Ectodermal cell (in vitro differentiated cells): ENCODE data around the gene NTPCR.

ENCODE experiments used
- H3K27ac ChIP-seq: 2 replicates; pipeline ENCODE4 v1.7.0; 2013; ENCODE audit warnings: mild to moderate bottlenecking, low read depth, low read length; ENCODE audit not compliant: insufficient read depth, poor library complexity, severe bottlenecking
- H3K27me3 ChIP-seq: 2 replicates; pipeline ENCODE4 v1.7.0; 2013; ENCODE audit warnings: mild to moderate bottlenecking, low read length; ENCODE audit not compliant: insufficient read depth, control insufficient read depth, poor library complexity, severe bottlenecking
- H3K36me3 ChIP-seq: one replicate; pipeline ENCODE4 v1.7.0; 2013; ENCODE audit warnings: low read length; ENCODE audit not compliant: control insufficient read depth, insufficient read depth
- H3K4me1 ChIP-seq: one replicate; pipeline ENCODE4 v1.7.0; 2013; ENCODE audit warnings: low read length; ENCODE audit not compliant: control insufficient read depth, insufficient read depth
- H3K4me3 ChIP-seq: 2 replicates; pipeline ENCODE4 v1.7.0; 2013; ENCODE audit warnings: low read depth, low read length, control low read depth; ENCODE audit not compliant: insufficient read depth
- H3K9me3 ChIP-seq: 2 replicates; pipeline ENCODE4 v1.7.0; 2013; ENCODE audit warnings: mild to moderate bottlenecking, low read length, moderate library complexity; ENCODE audit not compliant: control insufficient read depth
- WGBS, 2 experiments: methylation state at CpG; one replicate each; pipeline ENCODE4 v1.1.7; 2013; ENCODE audit warnings: missing lambda C conversion rate in 2 of 2; 5-methylcytosine and 5-hydroxymethylcytosine counted together

Gene NTPCR

GRCh38 chr1:232958067-232958466 lies 7.7 kb downstream of the NTPCR start:
- 86 to 96% methylated on average over 1 of the region's 1 CpG for WGBS, 2 experiments
- peaks cover 19% of the 10 kb centered on the region for H3K36me3 ChIP-seq

GRCh38 chr1:232962761-232963745 lies 12.6 kb downstream of the NTPCR start:
- Histone ChIP-seq H3K9me3 (no peaks in the 10 kb centered on the region), H3K36me3 (peaks cover 11% of the 10 kb centered on the region), H3K4me3 (no peak overlapping the region), H3K4me1 (no peaks in the 10 kb centered on the region), H3K27me3 (no peaks in the 10 kb centered on the region), H3K27ac (no peak overlapping the region)
- WGBS, 2 experiments: 91 to 93% methylated on average over 5 to 6 of the region's 10 CpGs

More at GRCh38 chr1:232958067-232958466, 7.7 kb downstream of the NTPCR start:
- no peaks in the 10 kb centered on the region for H3K9me3 ChIP-seq
- no peak overlapping the region for H3K4me3 ChIP-seq
- no peak overlapping the region for H3K27ac ChIP-seq
- H3K27me3 ChIP-seq: no peaks in the 10 kb centered on the region
- H3K4me1 ChIP-seq: no peaks in the 10 kb centered on the region

- no peaks in the 10 kb centered on the region for H3K9me3 ChIP-seq
- no peaks in the 10 kb centered on the region for H3K36me3 ChIP-seq
- WGBS, 2 experiments: 96 to 100% methylated on average over 3 of the region's 4 CpGs
- H3K27me3 ChIP-seq: no peaks in the 10 kb centered on the region
- H3K4me1 ChIP-seq: no peaks in the 10 kb centered on the region
- no peak overlapping the region for H3K27ac ChIP-seq
- no peak overlapping the region for H3K4me3 ChIP-seq
Observed at GRCh38 chr1:232964601-232965000, 14.2 kb downstream of the NTPCR start.

- H3K36me3 ChIP-seq: no peaks in the 10 kb centered on the region
- no peak overlapping the region for H3K4me3 ChIP-seq
- WGBS, 2 experiments: 93 to 96% methylated on average over 10 of the region's 10 CpGs
- no peak overlapping the region for H3K27ac ChIP-seq
- no peaks in the 10 kb centered on the region for H3K27me3 ChIP-seq
- H3K9me3 ChIP-seq: no peaks in the 10 kb centered on the region
- no peaks in the 10 kb centered on the region for H3K4me1 ChIP-seq
Observed at GRCh38 chr1:232965124-232965911, 14.9 kb downstream of the NTPCR start.

- no peaks in the 10 kb centered on the region for H3K4me1 ChIP-seq
- no peaks in the 10 kb centered on the region for H3K9me3 ChIP-seq
- WGBS, 2 experiments: 95 to 97% methylated on average over 6 of the region's 6 CpGs
- H3K27ac ChIP-seq: no peak overlapping the region
- peaks cover 3% of the 10 kb centered on the region for H3K36me3 ChIP-seq
- no peaks in the 10 kb centered on the region for H3K27me3 ChIP-seq
- no peak overlapping the region for H3K4me3 ChIP-seq
Observed at GRCh38 chr1:232965912-232966217, 15.5 kb downstream of the NTPCR start.

- Histone ChIP-seq H3K27ac (no peak overlapping the region), H3K4me1 (no peaks in the 10 kb centered on the region), H3K27me3 (no peaks in the 10 kb centered on the region), H3K4me3 (no peak overlapping the region), H3K36me3 (peaks cover 11% of the 10 kb centered on the region), H3K9me3 (no peaks in the 10 kb centered on the region)
- 94 to 96% methylated on average over 2 to 4 of the region's 4 CpGs for WGBS, 2 experiments
Observed at GRCh38 chr1:232966663-232967062, 16.3 kb downstream of the NTPCR start.

- H3K4me1 ChIP-seq: no peaks in the 10 kb centered on the region
- 94 to 98% methylated on average over 5 of the region's 5 CpGs for WGBS, 2 experiments
Observed at GRCh38 chr1:232968391-232968790, 18.0 kb downstream of the NTPCR start.

GRCh38 chr1:232968965-232969364 lies 18.6 kb downstream of the NTPCR start:
- H3K9me3 ChIP-seq: no peaks in the 10 kb centered on the region
- WGBS, 2 experiments: 98% methylated on average over 3 of the region's 3 CpGs
- no peaks in the 10 kb centered on the region for H3K27me3 ChIP-seq
- H3K27ac ChIP-seq: no peak overlapping the region
- H3K4me1 ChIP-seq: no peaks in the 10 kb centered on the region
- H3K4me3 ChIP-seq: no peak overlapping the region
- peaks cover 33% of the 10 kb centered on the region for H3K36me3 ChIP-seq

More at GRCh38 chr1:232968391-232968790, 18.0 kb downstream of the NTPCR start:
- no peaks in the 10 kb centered on the region for H3K9me3 ChIP-seq
- no peak overlapping the region for H3K4me3 ChIP-seq
- H3K36me3 ChIP-seq: peaks cover 28% of the 10 kb centered on the region
- no peak overlapping the region for H3K27ac ChIP-seq
- H3K27me3 ChIP-seq: no peaks in the 10 kb centered on the region

GRCh38 chr1:232969799-232970198 lies 19.4 kb downstream of the NTPCR start:
- Histone ChIP-seq H3K27ac (no peak overlapping the region), H3K4me3 (no peak overlapping the region), H3K4me1 (no peaks in the 10 kb centered on the region), H3K27me3 (no peaks in the 10 kb centered on the region), H3K36me3 (peaks cover 40% of the 10 kb centered on the region), H3K9me3 (no peaks in the 10 kb centered on the region)
- 91 to 97% methylated on average over 5 of the region's 5 CpGs for WGBS, 2 experiments

GRCh38 chr1:232970508-232970907 lies 20.1 kb downstream of the NTPCR start:
- H3K4me1 ChIP-seq: no peaks in the 10 kb centered on the region
- 95 to 99% methylated on average over 2 to 3 of the region's 4 CpGs for WGBS, 2 experiments
- no peaks in the 10 kb centered on the region for H3K9me3 ChIP-seq
- no peak overlapping the region for H3K4me3 ChIP-seq
- peaks cover 40% of the 10 kb centered on the region for H3K36me3 ChIP-seq
- H3K27ac ChIP-seq: no peak overlapping the region
- no peaks in the 10 kb centered on the region for H3K27me3 ChIP-seq
